GM19463 (cell line): ENCODE results near the gene MCTP2.

Experiments used
- ATAC-seq: cut with Tn5 transposase; IDR thresholded peaks from one replicate; pipeline ENCODE4 v1.9.1; 2021; ENCODE audit warnings: mild to moderate bottlenecking, moderate library complexity; ENCODE audit not compliant: unreplicated experiment

The MCTP2 gene

DNA sequence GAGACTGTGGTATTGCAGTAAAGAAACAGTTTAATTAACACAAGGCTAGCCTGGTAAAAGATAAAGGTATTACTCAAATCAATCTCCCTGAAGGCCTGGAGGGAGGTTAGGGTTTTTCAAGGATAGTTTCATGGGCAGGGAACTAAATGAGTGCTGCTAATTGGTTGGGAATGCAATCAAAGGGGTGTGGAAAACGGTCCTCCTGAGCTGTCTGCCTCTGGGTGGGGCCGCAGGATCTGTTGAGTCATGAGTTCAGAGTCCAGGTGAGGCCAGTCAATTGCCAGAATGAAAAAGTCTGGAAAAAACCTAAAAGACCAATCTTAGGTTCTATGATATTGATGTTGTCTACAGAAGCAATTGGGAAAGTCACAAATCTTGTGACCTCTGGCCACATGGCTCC lies 293.2 kb downstream of the MCTP2 start:
- no peak for ATAC-seq

DNA sequence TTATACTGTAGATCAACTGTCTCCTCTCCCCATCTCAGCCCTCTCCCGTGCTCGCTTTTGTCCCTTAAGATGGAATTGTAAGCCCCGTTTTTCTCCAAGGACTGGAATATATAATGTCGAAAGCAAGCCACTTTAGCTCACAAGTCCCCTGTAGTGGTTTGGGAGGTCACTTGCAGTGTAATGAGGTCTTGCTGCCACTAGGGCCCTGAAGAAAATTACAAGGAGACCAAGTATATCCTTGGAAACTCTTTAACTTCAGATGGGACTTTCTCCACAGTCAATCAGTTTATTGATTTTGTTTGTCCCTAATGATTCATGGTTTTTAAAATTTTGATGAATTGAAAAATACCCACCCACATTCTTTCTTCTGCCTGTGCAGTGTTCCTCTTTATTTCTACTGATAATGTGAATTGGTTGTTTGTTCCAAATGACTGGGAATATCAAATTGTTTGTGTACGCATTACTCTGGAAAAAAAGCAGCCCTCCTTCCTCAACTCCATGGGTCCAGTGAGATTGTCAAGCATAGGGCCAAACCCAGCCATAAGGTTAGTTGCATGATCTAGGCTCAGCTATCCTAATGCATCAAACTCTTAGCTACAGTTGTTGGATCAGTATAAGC lies 294.8 kb downstream of the MCTP2 start:
- ATAC-seq = peak; percentile 72

DNA sequence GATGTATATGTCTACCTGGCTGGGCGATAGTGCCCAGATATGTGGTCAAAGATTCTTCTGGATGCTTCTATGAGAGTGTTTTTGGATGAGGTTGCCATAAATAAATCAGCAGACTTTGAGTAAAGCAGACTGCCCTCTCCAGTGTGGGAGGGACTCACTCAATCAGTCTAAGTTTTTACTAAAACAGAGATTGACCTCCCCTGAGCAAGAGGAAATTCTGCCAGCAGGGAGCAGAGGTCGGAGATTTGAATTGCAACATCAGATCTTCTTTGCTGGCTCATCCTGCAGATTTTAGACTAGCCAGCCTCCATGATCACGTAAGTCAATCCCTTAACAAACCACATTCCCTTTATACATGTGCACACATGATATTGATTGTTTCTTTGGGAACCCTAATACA lies 300.9 kb downstream of the MCTP2 start:
- ATAC-seq = no peak
